ENCODE data around the gene RNU6-1. TPM values are rescaled to one million over a fixed set of nuclear protein-coding genes. Genes with fewer than 3 reads are reported as not detected.

Gene RNU6-1
- total and polyA plus RNA-seq, 10 donors, result not detected

DNA sequence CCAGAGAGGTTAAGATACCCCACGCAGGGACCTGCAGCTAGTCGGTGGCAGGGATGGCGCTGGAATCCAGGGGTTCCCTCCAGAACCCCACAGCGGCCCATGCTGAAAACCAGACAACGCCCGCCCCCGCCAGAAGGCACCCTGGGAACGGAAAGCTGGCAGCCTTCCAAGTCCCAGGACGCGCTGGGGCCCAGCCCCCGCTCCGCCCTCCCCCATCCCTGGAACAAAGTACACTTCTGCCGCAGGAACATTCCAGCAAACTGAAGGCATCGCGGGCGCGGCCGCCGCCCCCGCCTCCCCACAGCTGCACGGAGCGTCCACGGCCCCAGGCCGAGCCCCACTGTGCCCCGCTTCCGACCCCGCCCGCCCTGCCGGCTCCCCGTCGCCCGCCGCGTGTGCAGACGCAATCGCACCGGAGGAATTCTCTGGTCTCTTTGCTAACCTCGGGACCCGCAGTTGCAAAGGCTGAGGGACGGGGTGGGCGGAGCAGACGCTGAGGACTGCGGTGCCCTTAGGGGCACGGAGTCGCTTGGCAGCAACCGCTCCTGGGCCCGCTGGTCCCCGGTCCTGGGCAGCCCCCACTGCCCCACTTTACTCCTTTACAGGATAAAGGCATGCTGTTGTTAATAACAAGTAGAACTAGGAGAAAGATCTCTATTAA, 44.8 kb upstream of the RNU6-1 start:
- TF ChIP-seq POLR2AphosphoS5 (IDR thresholded peaks at IDR 0.05), result peak; percentile 36 to 80 (median 79)
- no peak for TF ChIP-seq CTCF (IDR thresholded peaks at IDR 0.05 in 8 of 11, conservative IDR thresholded peaks at IDR 0.05 in 3 of 11)
- H3K36me3 ChIP-seq, result no peaks in the 10 kb centered on the region
- H3K4me3 ChIP-seq, result peak overlapping the region; percentile 19 to 74 (median 40)
- H3K4me1 ChIP-seq, result peaks cover 10 to 61% (median 44%) of the 10 kb centered on the region in 6 donors
- peak overlapping the region; percentile 24 to 81 (median 70) for H3K27ac ChIP-seq
- WGBS, 5 donors, result 1 to 4% (median 2%) methylated on average over 14 to 48 of the region's 48 CpGs
- no peaks in the 10 kb centered on the region for H3K9me3 ChIP-seq
- DNase-seq, result peak; percentile 84
- H3K27me3 ChIP-seq (replicated peaks in 1 of 7), result peaks cover 0 to 18% (median 0%) of the 10 kb centered on the region in 7 donors
- intact Hi-C loops (cut with DNase I; ENCODE audit: low total_unique reads), result no loop called here

- peak overlapping the region in 3 of 8 donors; percentile 41 to 74 (median 52) for H3K4me3 ChIP-seq
- no peaks in the 10 kb centered on the region for H3K36me3 ChIP-seq
- 63 to 77% (median 72%) methylated on average over 6 of the region's 6 CpGs for WGBS, 5 donors
- peaks cover 0 to 18% (median 0%) of the 10 kb centered on the region in 7 donors for H3K27me3 ChIP-seq (replicated peaks in 1 of 7)
- no peak for DNase-seq
- TF ChIP-seq POLR2A (IDR thresholded peaks at IDR 0.05), result no peak
- no peak for TF ChIP-seq POLR2AphosphoS5 (IDR thresholded peaks at IDR 0.05)
- no peaks in the 10 kb centered on the region for H3K9me3 ChIP-seq
- intact Hi-C loops (cut with DNase I; ENCODE audit: low total_unique reads), result no loop called here
- peaks cover 10 to 66% (median 47%) of the 10 kb centered on the region in 6 donors for H3K4me1 ChIP-seq
- H3K27ac ChIP-seq, result peak overlapping the region; percentile 24 to 81 (median 70)
Measured at GRCh38 chr15:67884009-67884408, 44.2 kb upstream of the RNU6-1 start.

DNA sequence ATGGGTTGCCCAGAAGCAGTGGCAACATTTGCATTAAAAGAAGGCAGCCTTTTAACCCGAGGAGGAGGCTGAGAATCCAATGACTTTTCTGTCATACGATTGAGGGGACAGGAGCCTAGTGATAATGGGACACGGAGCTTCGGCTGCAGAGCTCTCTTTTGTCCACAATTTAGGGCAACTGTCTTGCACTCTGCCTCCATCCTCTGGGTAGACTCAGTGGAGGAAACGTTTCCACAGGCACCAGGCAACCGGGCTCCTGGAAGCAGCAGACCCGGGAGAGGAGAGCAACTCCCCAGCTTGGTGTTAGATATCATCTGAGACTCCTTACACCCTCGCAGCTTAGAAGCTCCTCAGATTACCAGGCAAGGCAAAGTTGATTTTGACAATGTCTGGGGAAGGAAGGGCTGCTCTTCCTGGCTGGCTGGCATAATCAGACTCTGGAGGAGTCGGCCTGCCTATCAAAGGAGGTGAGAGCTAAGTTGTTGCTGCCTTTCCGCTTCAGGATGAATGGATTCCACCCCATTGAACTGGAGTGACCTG, 43.5 kb upstream of the RNU6-1 start:
- peaks cover 0 to 18% (median 0%) of the 10 kb centered on the region in 7 donors for H3K27me3 ChIP-seq (replicated peaks in 1 of 7)
- no peak for TF ChIP-seq POLR2A (IDR thresholded peaks at IDR 0.05)
- TF ChIP-seq CTCF (IDR thresholded peaks at IDR 0.05 in 8 of 11, conservative IDR thresholded peaks at IDR 0.05 in 3 of 11), result no peak
- no peak for TF ChIP-seq POLR2AphosphoS5 (IDR thresholded peaks at IDR 0.05)
- H3K36me3 ChIP-seq, result no peaks in the 10 kb centered on the region
- H3K4me1 ChIP-seq, result peaks cover 10 to 68% (median 47%) of the 10 kb centered on the region in 6 donors
- intact Hi-C loops (cut with DNase I; ENCODE audit: low total_unique reads), result no loop called here
- 60 to 81% (median 71%) methylated on average over 10 of the region's 10 CpGs for whole genome bisulfite sequencing, 5 donors
- no peak overlapping the region for H3K4me3 ChIP-seq
- no peak for DNase-seq
- H3K27ac ChIP-seq, result peak overlapping the region in 6 of 8 donors; percentile 4 to 81 (median 72)
- H3K9me3 ChIP-seq, result no peaks in the 10 kb centered on the region

- no peak for DNase-seq
- Histone ChIP-seq H3K36me3 (no peaks in the 10 kb centered on the region), H3K4me3 (no peak overlapping the region), H3K9me3 (no peaks in the 10 kb centered on the region), H3K27me3 (replicated peaks in 1 of 7) (peaks cover 0 to 18% (median 0%) of the 10 kb centered on the region in 7 donors), H3K27ac (peak overlapping the region in 7 of 8 donors; percentile 4 to 81 (median 70)), H3K4me1 (peaks cover 10 to 68% (median 47%) of the 10 kb centered on the region in 6 donors)
- intact Hi-C loops (cut with DNase I; ENCODE audit: low total_unique reads), result no loop called here
- no peak for TF ChIP-seq POLR2A (IDR thresholded peaks at IDR 0.05)
- peak in 1 of 3 donors; percentile 54 for TF ChIP-seq POLR2AphosphoS5 (IDR thresholded peaks at IDR 0.05)
- WGBS, 5 donors, result 47 to 60% (median 56%) methylated on average over 8 of the region's 8 CpGs
Measured at GRCh38 chr15:67882487-67883233, 42.8 kb upstream of the RNU6-1 start.
